ENCODE results near the gene METAP2.

METAP2 gene

GRCh38 chr12:95474660-95474958, 657 bp downstream of the METAP2 start:
- no peak overlapping the region for H2BK15ac ChIP-seq (ENCODE audit: low read depth, poor library complexity, severe bottlenecking)
- H3K9me3 ChIP-seq (ENCODE audit: control insufficient read depth, low read length) = no peaks in the 10 kb centered on the region
- no peak overlapping the region for H3K14ac ChIP-seq (ENCODE audit: low read length in 2 of 2)
- no peak overlapping the region for H4K91ac ChIP-seq (ENCODE audit: low read length)
- peak overlapping the region in 1 of 2 experiments; percentile 24 for H3K4ac ChIP-seq (ENCODE audit: low read depth in 1 of 2, low read length in 2 of 2)
- H2BK5ac ChIP-seq (ENCODE audit: low read depth, low read length, poor library complexity, severe bottlenecking) = no peak overlapping the region
- no peak overlapping the region for H3K27ac ChIP-seq (ENCODE audit: low read length, poor library complexity, severe bottlenecking)
- peak overlapping the region; percentile 42 for H3K4me2 ChIP-seq (ENCODE audit: low read length, poor library complexity, severe bottlenecking)
- peak overlapping the region; percentile 100 for H3K9ac ChIP-seq (ENCODE audit: low read length)
- peaks cover 8 to 34% of the 10 kb centered on the region in 2 experiments for H3K36me3 ChIP-seq (ENCODE audit: control insufficient read depth in 1 of 2, insufficient read depth in 2 of 2, low read depth in 1 of 2, low read length in 2 of 2)
- H3K23ac ChIP-seq (ENCODE audit: low read length in 2 of 2) = peak overlapping the region in 1 of 2 experiments; percentile 51
- H3K27me3 ChIP-seq (ENCODE audit: control insufficient read depth in 1 of 2, insufficient read depth in 1 of 2, low read length in 2 of 2) = no peaks in the 10 kb centered on the region
- no peak overlapping the region for H2AK5ac ChIP-seq (ENCODE audit: low read length, severe bottlenecking)
- H3K4me3 ChIP-seq (ENCODE audit: insufficient read depth in 1 of 2, low read depth in 1 of 2, low read length in 2 of 2) = peak overlapping the region; percentile 70 to 99
- peak overlapping the region in 1 of 2 experiments; percentile 65 for H3K18ac ChIP-seq (ENCODE audit: low read depth in 1 of 2, low read length in 2 of 2)
- whole genome bisulfite sequencing = 0% methylated on average over 10 of the region's 16 CpGs
- H2BK12ac ChIP-seq (ENCODE audit: low read length in 2 of 2) = no peak overlapping the region
- H3K79me1 ChIP-seq (replicated peaks; ENCODE audit: low read length, poor library complexity, severe bottlenecking) = no peaks in the 10 kb centered on the region
- peak overlapping the region; percentile 23 for H4K8ac ChIP-seq (ENCODE audit: low read length)
- H3K4me1 ChIP-seq (ENCODE audit: control insufficient read depth, insufficient read depth, low read depth, low read length) = no peaks in the 10 kb centered on the region
- H2AFZ ChIP-seq (ENCODE audit: low read depth, low read length) = no peak overlapping the region
- peak overlapping the region; percentile 42 for H2BK120ac ChIP-seq (ENCODE audit: low read depth, low read length)
- DNase-seq = no peak

- H3K4ac ChIP-seq (ENCODE audit: low read depth in 1 of 2, low read length in 2 of 2) = no peak overlapping the region
- H3K4me3 ChIP-seq (ENCODE audit: insufficient read depth in 1 of 2, low read depth in 1 of 2, low read length in 2 of 2) = no peak overlapping the region
- no peak overlapping the region for H3K27ac ChIP-seq (ENCODE audit: low read length, poor library complexity, severe bottlenecking)
- H3K14ac ChIP-seq (ENCODE audit: low read length in 2 of 2) = no peak overlapping the region
- H3K9ac ChIP-seq (ENCODE audit: low read length) = no peak overlapping the region
- no peak overlapping the region for H2BK120ac ChIP-seq (ENCODE audit: low read depth, low read length)
- H3K4me1 ChIP-seq (ENCODE audit: control insufficient read depth, insufficient read depth, low read depth, low read length) = no peaks in the 10 kb centered on the region
- no peaks in the 10 kb centered on the region for H3K9me3 ChIP-seq (ENCODE audit: control insufficient read depth, low read length)
- DNase-seq = no peak
- H3K18ac ChIP-seq (ENCODE audit: low read depth in 1 of 2, low read length in 2 of 2) = no peak overlapping the region
- H2BK15ac ChIP-seq (ENCODE audit: low read depth, poor library complexity, severe bottlenecking) = no peak overlapping the region
- H4K8ac ChIP-seq (ENCODE audit: low read length) = no peak overlapping the region
- no peak overlapping the region for H2BK12ac ChIP-seq (ENCODE audit: low read length in 2 of 2)
- 94% methylated on average over 2 of the region's 2 CpGs for WGBS
- peaks cover 3% of the 10 kb centered on the region for H3K79me1 ChIP-seq (replicated peaks; ENCODE audit: low read length, poor library complexity, severe bottlenecking)
- H3K36me3 ChIP-seq (ENCODE audit: control insufficient read depth in 1 of 2, insufficient read depth in 2 of 2, low read depth in 1 of 2, low read length in 2 of 2) = peaks cover 11 to 59% of the 10 kb centered on the region in 2 experiments
- no peak overlapping the region for H3K23ac ChIP-seq (ENCODE audit: low read length in 2 of 2)
- no peaks in the 10 kb centered on the region for H3K27me3 ChIP-seq (ENCODE audit: control insufficient read depth in 1 of 2, insufficient read depth in 1 of 2, low read length in 2 of 2)
- no peak overlapping the region for H2BK5ac ChIP-seq (ENCODE audit: low read depth, low read length, poor library complexity, severe bottlenecking)
- H3K4me2 ChIP-seq (ENCODE audit: low read length, poor library complexity, severe bottlenecking) = no peak overlapping the region
- no peak overlapping the region for H2AFZ ChIP-seq (ENCODE audit: low read depth, low read length)
- no peak overlapping the region for H4K91ac ChIP-seq (ENCODE audit: low read length)
- H2AK5ac ChIP-seq (ENCODE audit: low read length, severe bottlenecking) = no peak overlapping the region
Observed at GRCh38 chr12:95480230-95480629, 6.3 kb downstream of the METAP2 start.

GRCh38 chr12:95481072-95481471, 7.1 kb downstream of the METAP2 start:
- H4K8ac ChIP-seq (ENCODE audit: low read length) = no peak overlapping the region
- H3K36me3 ChIP-seq (ENCODE audit: control insufficient read depth in 1 of 2, insufficient read depth in 2 of 2, low read depth in 1 of 2, low read length in 2 of 2) = peaks cover 10 to 64% of the 10 kb centered on the region in 2 experiments
- H2BK12ac ChIP-seq (ENCODE audit: low read length in 2 of 2) = no peak overlapping the region
- DNase-seq = no peak
- H2BK15ac ChIP-seq (ENCODE audit: low read depth, poor library complexity, severe bottlenecking) = no peak overlapping the region
- no peak overlapping the region for H3K4me2 ChIP-seq (ENCODE audit: low read length, poor library complexity, severe bottlenecking)
- no peak overlapping the region for H4K91ac ChIP-seq (ENCODE audit: low read length)
- H3K9me3 ChIP-seq (ENCODE audit: control insufficient read depth, low read length) = no peaks in the 10 kb centered on the region
- H2BK120ac ChIP-seq (ENCODE audit: low read depth, low read length) = no peak overlapping the region
- WGBS = 92% methylated on average over 3 of the region's 3 CpGs
- H3K4ac ChIP-seq (ENCODE audit: low read depth in 1 of 2, low read length in 2 of 2) = no peak overlapping the region
- H3K27me3 ChIP-seq (ENCODE audit: control insufficient read depth in 1 of 2, insufficient read depth in 1 of 2, low read length in 2 of 2) = no peaks in the 10 kb centered on the region
- no peak overlapping the region for H3K23ac ChIP-seq (ENCODE audit: low read length in 2 of 2)
- H3K79me1 ChIP-seq (replicated peaks; ENCODE audit: low read length, poor library complexity, severe bottlenecking) = peaks cover 3% of the 10 kb centered on the region
- H2AK5ac ChIP-seq (ENCODE audit: low read length, severe bottlenecking) = no peak overlapping the region
- no peaks in the 10 kb centered on the region for H3K4me1 ChIP-seq (ENCODE audit: control insufficient read depth, insufficient read depth, low read depth, low read length)
- no peak overlapping the region for H3K4me3 ChIP-seq (ENCODE audit: insufficient read depth in 1 of 2, low read depth in 1 of 2, low read length in 2 of 2)
- no peak overlapping the region for H2BK5ac ChIP-seq (ENCODE audit: low read depth, low read length, poor library complexity, severe bottlenecking)
- no peak overlapping the region for H3K27ac ChIP-seq (ENCODE audit: low read length, poor library complexity, severe bottlenecking)
- no peak overlapping the region for H3K14ac ChIP-seq (ENCODE audit: low read length in 2 of 2)
- no peak overlapping the region for H3K18ac ChIP-seq (ENCODE audit: low read depth in 1 of 2, low read length in 2 of 2)
- H3K9ac ChIP-seq (ENCODE audit: low read length) = no peak overlapping the region
- no peak overlapping the region for H2AFZ ChIP-seq (ENCODE audit: low read depth, low read length)

- Histone ChIP-seq H2BK5ac (ENCODE audit: low read depth, low read length, poor library complexity, severe bottlenecking) (no peak overlapping the region), H3K23ac (ENCODE audit: low read length in 2 of 2) (no peak overlapping the region), H3K79me1 (replicated peaks; ENCODE audit: low read length, poor library complexity, severe bottlenecking) (peaks cover 3% of the 10 kb centered on the region), H3K4ac (ENCODE audit: low read depth in 1 of 2, low read length in 2 of 2) (no peak overlapping the region), H2BK12ac (ENCODE audit: low read length in 2 of 2) (no peak overlapping the region), H4K8ac (ENCODE audit: low read length) (no peak overlapping the region), H2AFZ (ENCODE audit: low read depth, low read length) (no peak overlapping the region), H3K27ac (ENCODE audit: low read length, poor library complexity, severe bottlenecking) (no peak overlapping the region), H3K4me1 (ENCODE audit: control insufficient read depth, insufficient read depth, low read depth, low read length) (no peaks in the 10 kb centered on the region), H3K9ac (ENCODE audit: low read length) (no peak overlapping the region), H3K27me3 (ENCODE audit: control insufficient read depth in 1 of 2, insufficient read depth in 1 of 2, low read length in 2 of 2) (no peaks in the 10 kb centered on the region), H4K91ac (ENCODE audit: low read length) (no peak overlapping the region), H3K4me3 (ENCODE audit: insufficient read depth in 1 of 2, low read depth in 1 of 2, low read length in 2 of 2) (no peak overlapping the region), H2AK5ac (ENCODE audit: low read length, severe bottlenecking) (no peak overlapping the region), H3K18ac (ENCODE audit: low read depth in 1 of 2, low read length in 2 of 2) (no peak overlapping the region), H3K4me2 (ENCODE audit: low read length, poor library complexity, severe bottlenecking) (no peak overlapping the region), H3K14ac (ENCODE audit: low read length in 2 of 2) (no peak overlapping the region), H3K36me3 (ENCODE audit: control insufficient read depth in 1 of 2, insufficient read depth in 2 of 2, low read depth in 1 of 2, low read length in 2 of 2) (peaks cover 11 to 64% of the 10 kb centered on the region in 2 experiments), H2BK15ac (ENCODE audit: low read depth, poor library complexity, severe bottlenecking) (no peak overlapping the region), H2BK120ac (ENCODE audit: low read depth, low read length) (no peak overlapping the region), H3K9me3 (ENCODE audit: control insufficient read depth, low read length) (no peaks in the 10 kb centered on the region)
- 98% methylated on average over 7 of the region's 7 CpGs for WGBS
- no peak for DNase-seq
Observed at GRCh38 chr12:95481888-95482287, 7.9 kb downstream of the METAP2 start.
